GM12878 (cell line): ENCODE results near the gene TTF2.

ENCODE experiments used
- CEBPB ChIP-seq, 2 experiments: fragments of 150-350 bp in 1 of 2; IDR thresholded peaks; 2 replicates each; pipeline ENCODE4 v1.6.1; 2012 to 2014; ENCODE audit warnings: low read depth in 2 of 2, low read length in 2 of 2, borderline replicate concordance in 1 of 2, inconsistent platforms in 1 of 2
- CREB1 ChIP-seq: IDR thresholded peaks from 2 replicates; pipeline ENCODE4 v1.6.1; 2012; ENCODE audit warnings: low read depth, mild to moderate bottlenecking, inconsistent platforms
- LARP7 ChIP-seq: fragments of 450-650 bp; IDR thresholded peaks from 2 replicates; pipeline ENCODE4 v1.6.1; 2017; ENCODE audit warnings: mild to moderate bottlenecking
- NFYB ChIP-seq: IDR thresholded peaks from 2 replicates; pipeline ENCODE4 v1.6.1; 2011; ENCODE audit warnings: low read depth, mild to moderate bottlenecking, low read length, improper control_type of control experiment, moderate library complexity; ENCODE audit not compliant: insufficient read depth
- POLR2A ChIP-seq: IDR thresholded peaks from 2 replicates; pipeline ENCODE4 v1.6.1; 2011; ENCODE audit warnings: low read depth, mild to moderate bottlenecking, low read length
- POU2F2 ChIP-seq: IDR thresholded peaks from 3 replicates; pipeline ENCODE4 v1.6.1; 2011; ENCODE audit warnings: low read depth, mild to moderate bottlenecking, low read length, borderline replicate concordance
- TF ChIP-seq, protein P1 (sequence below), 3 experiments: IDR thresholded peaks in 2 of 3; conservative IDR thresholded peaks in 1 of 3; 2 replicates each; pipeline ENCODE4 v1.5.1; 2011; ENCODE audit warnings: low read depth in 3 of 3, low read length in 3 of 3, mild to moderate bottlenecking in 3 of 3, control low read depth in 2 of 3, moderate library complexity in 2 of 3, inconsistent platforms in 1 of 3, mixed read lengths in 1 of 3; ENCODE audit not compliant: control insufficient read depth in 2 of 3, insufficient read depth in 1 of 3; ENCODE audit errors: extremely low read depth in 1 of 3
- TF ChIP-seq, protein P2 (sequence below): IDR thresholded peaks from 2 replicates; pipeline ENCODE4 v1.6.1; 2012; ENCODE audit warnings: low read depth, low read length, improper control_type of control experiment

DNA sequence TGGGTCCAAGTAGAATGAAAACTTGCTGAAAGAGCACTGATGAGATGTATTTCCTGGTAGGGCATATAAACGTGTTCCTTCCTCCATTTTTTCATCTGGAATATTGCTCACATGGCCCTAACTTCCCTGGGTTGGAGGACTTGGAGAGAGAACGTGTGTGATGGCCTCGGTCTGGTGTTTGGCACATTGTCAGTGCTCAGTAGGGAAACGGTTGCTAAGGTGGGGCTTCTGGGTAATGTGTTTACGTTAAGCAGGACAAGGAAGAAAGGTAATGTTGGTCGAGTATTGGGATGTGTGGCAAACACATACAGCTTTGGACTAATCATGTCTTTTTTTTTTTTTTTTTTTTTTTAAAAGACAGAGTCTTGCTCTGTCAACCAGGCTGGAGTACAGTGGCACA lies 6.2 kb downstream of the TTF2 start:
- TF ChIP-seq POLR2A (no peak), CREB1 (no peak), LARP7 (no peak), CEBPB (IDR thresholded peaks at IDR 0.05; ENCODE audit: borderline replicate concordance in 1 of 2, low read depth in 2 of 2, low read length in 2 of 2) (no peak), NFYB (no peak), POU2F2 (no peak)
- TF ChIP-seq, protein P1, sequence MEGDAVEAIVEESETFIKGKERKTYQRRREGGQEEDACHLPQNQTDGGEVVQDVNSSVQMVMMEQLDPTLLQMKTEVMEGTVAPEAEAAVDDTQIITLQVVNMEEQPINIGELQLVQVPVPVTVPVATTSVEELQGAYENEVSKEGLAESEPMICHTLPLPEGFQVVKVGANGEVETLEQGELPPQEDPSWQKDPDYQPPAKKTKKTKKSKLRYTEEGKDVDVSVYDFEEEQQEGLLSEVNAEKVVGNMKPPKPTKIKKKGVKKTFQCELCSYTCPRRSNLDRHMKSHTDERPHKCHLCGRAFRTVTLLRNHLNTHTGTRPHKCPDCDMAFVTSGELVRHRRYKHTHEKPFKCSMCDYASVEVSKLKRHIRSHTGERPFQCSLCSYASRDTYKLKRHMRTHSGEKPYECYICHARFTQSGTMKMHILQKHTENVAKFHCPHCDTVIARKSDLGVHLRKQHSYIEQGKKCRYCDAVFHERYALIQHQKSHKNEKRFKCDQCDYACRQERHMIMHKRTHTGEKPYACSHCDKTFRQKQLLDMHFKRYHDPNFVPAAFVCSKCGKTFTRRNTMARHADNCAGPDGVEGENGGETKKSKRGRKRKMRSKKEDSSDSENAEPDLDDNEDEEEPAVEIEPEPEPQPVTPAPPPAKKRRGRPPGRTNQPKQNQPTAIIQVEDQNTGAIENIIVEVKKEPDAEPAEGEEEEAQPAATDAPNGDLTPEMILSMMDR (IDR thresholded peaks at IDR 0.05 in 2 of 3, conservative IDR thresholded peaks at IDR 0.05 in 1 of 3; ENCODE audit: control insufficient read depth in 2 of 3, extremely low read depth in 1 of 3, insufficient read depth in 1 of 3, low read depth in 3 of 3, low read length in 3 of 3) = no peak
- TF ChIP-seq, protein P2, sequence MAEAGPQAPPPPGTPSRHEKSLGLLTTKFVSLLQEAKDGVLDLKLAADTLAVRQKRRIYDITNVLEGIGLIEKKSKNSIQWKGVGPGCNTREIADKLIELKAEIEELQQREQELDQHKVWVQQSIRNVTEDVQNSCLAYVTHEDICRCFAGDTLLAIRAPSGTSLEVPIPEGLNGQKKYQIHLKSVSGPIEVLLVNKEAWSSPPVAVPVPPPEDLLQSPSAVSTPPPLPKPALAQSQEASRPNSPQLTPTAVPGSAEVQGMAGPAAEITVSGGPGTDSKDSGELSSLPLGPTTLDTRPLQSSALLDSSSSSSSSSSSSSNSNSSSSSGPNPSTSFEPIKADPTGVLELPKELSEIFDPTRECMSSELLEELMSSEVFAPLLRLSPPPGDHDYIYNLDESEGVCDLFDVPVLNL = no peak
